ENCODE measurements around the gene ATP2C2.
"Not testable (repeated sequence)": the region's sequence is repeated elsewhere in the genome, so short reads cannot be mapped to it uniquely, and the experiment has no call there.

Gene ATP2C2

DNA sequence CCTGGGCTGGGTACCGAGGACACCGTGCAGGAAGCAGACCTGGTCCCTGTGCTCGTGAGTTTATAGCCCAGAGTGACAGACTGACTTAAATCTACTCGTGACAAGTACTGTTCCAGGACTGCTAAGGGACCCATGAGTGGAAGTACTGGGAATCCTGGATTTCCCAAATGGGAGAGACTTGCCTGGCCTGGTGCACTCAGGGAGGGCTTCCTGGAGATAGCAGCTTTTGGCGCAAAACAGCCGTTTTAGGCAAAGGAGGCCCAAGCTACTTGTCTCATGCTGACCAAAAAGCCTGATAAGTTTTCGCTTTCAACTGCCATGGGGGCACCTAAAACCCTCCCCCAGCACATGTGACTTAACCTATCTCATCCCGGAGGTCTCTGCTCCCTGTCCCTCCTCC is 51.4 kb downstream of the ATP2C2 start:
- DNase-seq (ENCODE audit: low read depth) = no peak
- no peak for TF ChIP-seq MYC (IDR thresholded peaks at IDR 0.05; ENCODE audit: low read depth, low read length)
- TF ChIP-seq, protein P1, sequence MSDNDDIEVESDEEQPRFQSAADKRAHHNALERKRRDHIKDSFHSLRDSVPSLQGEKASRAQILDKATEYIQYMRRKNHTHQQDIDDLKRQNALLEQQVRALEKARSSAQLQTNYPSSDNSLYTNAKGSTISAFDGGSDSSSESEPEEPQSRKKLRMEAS (IDR thresholded peaks at IDR 0.05; ENCODE audit: low read depth, low read length) = no peak
- TF ChIP-seq, protein P2, sequence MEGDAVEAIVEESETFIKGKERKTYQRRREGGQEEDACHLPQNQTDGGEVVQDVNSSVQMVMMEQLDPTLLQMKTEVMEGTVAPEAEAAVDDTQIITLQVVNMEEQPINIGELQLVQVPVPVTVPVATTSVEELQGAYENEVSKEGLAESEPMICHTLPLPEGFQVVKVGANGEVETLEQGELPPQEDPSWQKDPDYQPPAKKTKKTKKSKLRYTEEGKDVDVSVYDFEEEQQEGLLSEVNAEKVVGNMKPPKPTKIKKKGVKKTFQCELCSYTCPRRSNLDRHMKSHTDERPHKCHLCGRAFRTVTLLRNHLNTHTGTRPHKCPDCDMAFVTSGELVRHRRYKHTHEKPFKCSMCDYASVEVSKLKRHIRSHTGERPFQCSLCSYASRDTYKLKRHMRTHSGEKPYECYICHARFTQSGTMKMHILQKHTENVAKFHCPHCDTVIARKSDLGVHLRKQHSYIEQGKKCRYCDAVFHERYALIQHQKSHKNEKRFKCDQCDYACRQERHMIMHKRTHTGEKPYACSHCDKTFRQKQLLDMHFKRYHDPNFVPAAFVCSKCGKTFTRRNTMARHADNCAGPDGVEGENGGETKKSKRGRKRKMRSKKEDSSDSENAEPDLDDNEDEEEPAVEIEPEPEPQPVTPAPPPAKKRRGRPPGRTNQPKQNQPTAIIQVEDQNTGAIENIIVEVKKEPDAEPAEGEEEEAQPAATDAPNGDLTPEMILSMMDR (IDR thresholded peaks at IDR 0.05; ENCODE audit: low read depth, low read length) = no peak
- TF ChIP-seq POLR2A (IDR thresholded peaks at IDR 0.05; ENCODE audit: extremely low read depth, insufficient read length) = no peak
- H3K4me3 ChIP-seq (ENCODE audit: low read depth, low read length) = no peak overlapping the region

DNA sequence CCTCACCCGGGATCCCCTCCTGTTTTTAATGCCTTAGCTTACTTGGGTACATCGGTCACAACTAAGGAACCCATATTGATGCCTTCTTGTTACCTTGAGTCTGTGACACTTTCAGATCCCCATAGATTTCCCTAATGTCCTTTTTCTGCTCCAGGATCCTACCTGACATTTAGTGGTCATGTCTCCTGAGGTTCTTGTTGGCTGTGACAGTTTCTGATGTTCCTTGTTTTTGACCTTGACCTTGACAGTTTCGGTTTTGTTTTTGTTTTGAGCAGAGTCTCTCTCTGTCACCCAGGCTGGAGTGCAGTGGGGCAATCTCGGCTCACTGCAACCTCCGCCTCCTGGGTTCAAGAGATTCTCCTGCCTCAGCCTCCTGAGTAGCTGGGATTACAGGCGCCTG is 52.2 kb downstream of the ATP2C2 start:
- H3K4me3 ChIP-seq (ENCODE audit: low read depth, low read length); DNase-seq (ENCODE audit: low read depth): not testable (repeated sequence)

DNA sequence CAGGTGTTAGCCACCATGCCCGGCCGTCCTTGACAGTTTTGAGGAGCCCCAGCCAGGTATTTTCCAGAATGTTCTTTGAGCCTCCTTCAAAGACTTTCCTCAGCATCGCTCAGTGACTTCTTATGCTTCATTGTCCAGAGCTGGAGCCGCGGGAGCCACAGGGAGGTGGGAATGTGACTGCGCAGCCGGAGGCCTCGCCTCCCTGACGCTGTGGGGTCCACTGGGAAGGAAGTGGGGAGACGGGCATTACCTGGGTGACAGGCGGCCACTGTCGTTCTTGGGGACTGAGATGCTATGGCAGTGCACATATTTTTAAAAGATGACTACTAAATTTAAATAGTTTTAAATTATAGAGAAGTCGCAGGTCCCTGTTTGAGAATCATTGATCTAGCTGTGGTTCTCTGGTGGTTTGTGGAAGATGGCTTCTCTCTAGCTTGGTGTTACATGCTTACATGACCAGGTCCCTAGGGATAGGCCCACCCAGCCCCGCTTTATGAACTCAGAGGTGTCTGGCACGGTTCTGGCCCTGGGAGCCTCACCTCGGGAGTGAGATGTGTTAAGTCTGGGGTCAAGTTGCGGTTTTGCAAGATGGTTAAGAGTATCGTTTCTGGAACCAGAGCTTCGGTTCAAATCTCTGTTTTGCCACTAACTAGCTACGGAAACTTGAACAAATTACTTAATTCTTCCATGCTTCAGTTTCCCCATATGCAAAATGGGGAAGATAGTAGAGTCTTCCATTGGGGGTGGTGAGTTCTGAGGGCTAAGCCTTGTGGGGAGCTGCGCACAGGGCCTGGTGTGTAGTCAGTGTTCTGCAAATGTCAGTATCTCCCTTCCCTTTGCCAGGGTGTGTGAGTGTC is 53.0 kb downstream of the ATP2C2 start:
- H3K4me3 ChIP-seq (ENCODE audit: low read depth, low read length) = no peak overlapping the region
- no peak for DNase-seq (ENCODE audit: low read depth)
- TF ChIP-seq, protein P2 (IDR thresholded peaks at IDR 0.05; ENCODE audit: low read depth, low read length) = no peak
- TF ChIP-seq MYC (IDR thresholded peaks at IDR 0.05; ENCODE audit: low read depth, low read length) = no peak
- TF ChIP-seq, protein P1 (IDR thresholded peaks at IDR 0.05; ENCODE audit: low read depth, low read length) = no peak
- TF ChIP-seq POLR2A (IDR thresholded peaks at IDR 0.05; ENCODE audit: extremely low read depth, insufficient read length) = no peak

DNA sequence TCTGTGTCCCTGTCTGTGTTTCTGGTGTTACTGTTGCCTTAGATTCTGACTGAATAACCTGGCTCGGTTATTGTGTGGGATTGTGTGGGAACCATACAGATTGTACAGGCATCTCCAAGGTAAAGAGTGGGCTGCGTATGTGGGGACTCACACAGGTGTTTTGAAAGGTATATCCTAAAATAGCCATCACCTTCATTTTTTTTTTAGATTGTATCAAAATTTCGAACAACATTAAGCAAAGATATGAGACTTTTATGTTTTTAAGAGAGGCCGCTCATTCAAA is 53.5 kb downstream of the ATP2C2 start:
- TF ChIP-seq, protein P2 (IDR thresholded peaks at IDR 0.05; ENCODE audit: low read depth, low read length) = no peak
- no peak for TF ChIP-seq POLR2A (IDR thresholded peaks at IDR 0.05; ENCODE audit: extremely low read depth, insufficient read length)
- TF ChIP-seq MYC (IDR thresholded peaks at IDR 0.05; ENCODE audit: low read depth, low read length) = no peak
- TF ChIP-seq, protein P1 (IDR thresholded peaks at IDR 0.05; ENCODE audit: low read depth, low read length) = no peak
- H3K4me3 ChIP-seq (ENCODE audit: low read depth, low read length) = no peak overlapping the region
- no peak for DNase-seq (ENCODE audit: low read depth)

DNA sequence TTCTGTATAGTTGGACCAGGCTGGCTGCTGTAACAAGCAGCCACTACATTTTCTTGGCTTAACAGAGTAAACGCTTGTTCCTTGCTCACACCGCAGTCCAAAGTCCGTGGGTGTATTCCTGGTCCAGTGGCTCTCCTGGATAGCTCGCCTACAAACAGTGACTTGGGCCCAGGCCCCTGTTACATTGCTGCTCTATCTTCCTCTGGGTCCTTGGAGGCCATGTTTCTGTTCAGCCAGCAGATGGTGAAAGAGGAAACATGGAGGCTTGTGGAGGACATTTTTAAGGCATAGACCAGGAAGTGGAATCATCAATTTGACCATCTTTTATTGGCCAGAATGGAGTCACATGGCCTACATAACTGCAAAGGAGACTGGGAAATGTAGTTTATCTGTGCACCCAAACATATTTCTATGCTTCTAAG is 55.1 kb downstream of the ATP2C2 start:
- no peak overlapping the region for H3K4me3 ChIP-seq (ENCODE audit: low read depth, low read length)
- peak; percentile 73 for DNase-seq (ENCODE audit: low read depth)
- TF ChIP-seq, protein P2 (IDR thresholded peaks at IDR 0.05; ENCODE audit: low read depth, low read length) = no peak
- TF ChIP-seq MYC (IDR thresholded peaks at IDR 0.05; ENCODE audit: low read depth, low read length) = no peak
- no peak for TF ChIP-seq POLR2A (IDR thresholded peaks at IDR 0.05; ENCODE audit: extremely low read depth, insufficient read length)
- TF ChIP-seq, protein P1 (IDR thresholded peaks at IDR 0.05; ENCODE audit: low read depth, low read length) = peak; percentile 46; the same call in 1 of the 2 replicates

DNA sequence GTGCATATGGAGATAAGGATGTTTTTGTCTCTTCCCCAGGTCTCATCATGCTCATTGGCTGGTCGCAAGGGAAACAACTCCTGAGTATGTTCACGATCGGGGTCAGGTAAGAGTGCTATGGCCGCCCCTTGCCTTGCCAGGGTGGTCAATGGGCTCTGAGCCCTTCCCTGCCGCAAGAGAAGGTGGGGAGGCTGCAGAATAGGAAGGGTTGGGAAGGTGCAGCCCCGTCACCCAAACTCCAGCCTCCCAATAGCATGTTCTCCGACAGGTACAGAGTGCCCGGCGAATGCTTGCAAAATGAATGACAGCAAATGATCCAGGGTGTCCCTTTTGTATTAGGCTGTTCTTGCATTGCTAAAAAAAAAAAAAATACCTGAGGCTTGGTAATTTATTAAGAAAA is 57.4 kb downstream of the ATP2C2 start:
- no peak for DNase-seq (ENCODE audit: low read depth)
- no peak for TF ChIP-seq POLR2A (IDR thresholded peaks at IDR 0.05; ENCODE audit: extremely low read depth, insufficient read length)
- TF ChIP-seq, protein P2 (IDR thresholded peaks at IDR 0.05; ENCODE audit: low read depth, low read length) = no peak
- TF ChIP-seq, protein P1 (IDR thresholded peaks at IDR 0.05; ENCODE audit: low read depth, low read length) = no peak
- no peak for TF ChIP-seq MYC (IDR thresholded peaks at IDR 0.05; ENCODE audit: low read depth, low read length)
- no peak overlapping the region for H3K4me3 ChIP-seq (ENCODE audit: low read depth, low read length)
